ENCODE measurements around the gene TRPC4AP. TPM values are rescaled to one million over a fixed set of nuclear protein-coding genes. Genes with fewer than 3 reads are reported as not detected.

Gene TRPC4AP
- total RNA-seq, 1 experiment from 2014 or later, result 48.6 TPM

DNA sequence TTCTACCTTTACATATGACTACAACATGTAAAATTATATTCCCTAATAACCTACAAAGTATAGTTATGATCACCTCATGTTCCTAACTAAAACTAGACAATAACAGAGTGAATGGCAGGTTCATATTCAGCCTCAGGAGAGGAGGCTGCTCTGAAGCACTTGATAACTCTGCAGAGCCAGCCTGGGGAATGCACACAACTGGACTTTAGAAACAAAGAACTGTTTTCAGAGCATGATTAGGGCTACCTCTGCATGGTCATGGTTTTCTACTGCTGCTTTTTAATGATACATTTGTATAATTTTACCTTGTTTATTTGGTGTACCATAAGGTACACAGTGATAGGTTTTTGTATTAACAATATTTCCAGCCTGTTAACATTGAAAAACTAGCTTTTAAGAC is 50.3 kb downstream of the TRPC4AP start (continued):
- TF ChIP-seq, protein P1, sequence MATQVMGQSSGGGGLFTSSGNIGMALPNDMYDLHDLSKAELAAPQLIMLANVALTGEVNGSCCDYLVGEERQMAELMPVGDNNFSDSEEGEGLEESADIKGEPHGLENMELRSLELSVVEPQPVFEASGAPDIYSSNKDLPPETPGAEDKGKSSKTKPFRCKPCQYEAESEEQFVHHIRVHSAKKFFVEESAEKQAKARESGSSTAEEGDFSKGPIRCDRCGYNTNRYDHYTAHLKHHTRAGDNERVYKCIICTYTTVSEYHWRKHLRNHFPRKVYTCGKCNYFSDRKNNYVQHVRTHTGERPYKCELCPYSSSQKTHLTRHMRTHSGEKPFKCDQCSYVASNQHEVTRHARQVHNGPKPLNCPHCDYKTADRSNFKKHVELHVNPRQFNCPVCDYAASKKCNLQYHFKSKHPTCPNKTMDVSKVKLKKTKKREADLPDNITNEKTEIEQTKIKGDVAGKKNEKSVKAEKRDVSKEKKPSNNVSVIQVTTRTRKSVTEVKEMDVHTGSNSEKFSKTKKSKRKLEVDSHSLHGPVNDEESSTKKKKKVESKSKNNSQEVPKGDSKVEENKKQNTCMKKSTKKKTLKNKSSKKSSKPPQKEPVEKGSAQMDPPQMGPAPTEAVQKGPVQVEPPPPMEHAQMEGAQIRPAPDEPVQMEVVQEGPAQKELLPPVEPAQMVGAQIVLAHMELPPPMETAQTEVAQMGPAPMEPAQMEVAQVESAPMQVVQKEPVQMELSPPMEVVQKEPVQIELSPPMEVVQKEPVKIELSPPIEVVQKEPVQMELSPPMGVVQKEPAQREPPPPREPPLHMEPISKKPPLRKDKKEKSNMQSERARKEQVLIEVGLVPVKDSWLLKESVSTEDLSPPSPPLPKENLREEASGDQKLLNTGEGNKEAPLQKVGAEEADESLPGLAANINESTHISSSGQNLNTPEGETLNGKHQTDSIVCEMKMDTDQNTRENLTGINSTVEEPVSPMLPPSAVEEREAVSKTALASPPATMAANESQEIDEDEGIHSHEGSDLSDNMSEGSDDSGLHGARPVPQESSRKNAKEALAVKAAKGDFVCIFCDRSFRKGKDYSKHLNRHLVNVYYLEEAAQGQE (IDR thresholded peaks at IDR 0.05; ENCODE audit: low read depth), result no peak
- no peak for TF ChIP-seq FOSL1 (IDR thresholded peaks at IDR 0.05; ENCODE audit: low read depth)
- no peak for TF ChIP-seq SIN3A (IDR thresholded peaks at IDR 0.05; ENCODE audit: low read depth)
- TF ChIP-seq ATF3 (IDR thresholded peaks at IDR 0.05), result no peak

GRCh38 chr20:35040646-35041045 is 52.0 kb downstream of the TRPC4AP start:
- H3K4me3 ChIP-seq (replicated peaks in 1 of 2; ENCODE audit: low read depth in 1 of 2, low read length in 2 of 2), result no peak overlapping the region
- RAD21 ChIA-PET (ENCODE audit: low non-redundant PET in 1 of 2, low total read pairs in 2 of 2, uncharacterized antibody in 2 of 2, unreplicated experiment in 2 of 2), result no interaction called here
- TF ChIP-seq FOSL1 (IDR thresholded peaks at IDR 0.05; ENCODE audit: low read depth) (no peak), MAX (IDR thresholded peaks at IDR 0.05) (no peak), SRF (IDR thresholded peaks at IDR 0.05; ENCODE audit: low read depth) (no peak), CEBPB (IDR thresholded peaks at IDR 0.05; ENCODE audit: low read depth) (no peak), ZBTB33 (IDR thresholded peaks at IDR 0.05; ENCODE audit: extremely low read depth, insufficient replicate concordance, low read length) (no peak), EZH2phosphoT487 (IDR thresholded peaks at IDR 0.05; ENCODE audit: borderline replicate concordance) (no peak), RAD21 (IDR thresholded peaks at IDR 0.05; ENCODE audit: low read depth) (no peak), EGR1 (IDR thresholded peaks at IDR 0.05; ENCODE audit: low read depth) (no peak)
- TF ChIP-seq, protein P2, sequence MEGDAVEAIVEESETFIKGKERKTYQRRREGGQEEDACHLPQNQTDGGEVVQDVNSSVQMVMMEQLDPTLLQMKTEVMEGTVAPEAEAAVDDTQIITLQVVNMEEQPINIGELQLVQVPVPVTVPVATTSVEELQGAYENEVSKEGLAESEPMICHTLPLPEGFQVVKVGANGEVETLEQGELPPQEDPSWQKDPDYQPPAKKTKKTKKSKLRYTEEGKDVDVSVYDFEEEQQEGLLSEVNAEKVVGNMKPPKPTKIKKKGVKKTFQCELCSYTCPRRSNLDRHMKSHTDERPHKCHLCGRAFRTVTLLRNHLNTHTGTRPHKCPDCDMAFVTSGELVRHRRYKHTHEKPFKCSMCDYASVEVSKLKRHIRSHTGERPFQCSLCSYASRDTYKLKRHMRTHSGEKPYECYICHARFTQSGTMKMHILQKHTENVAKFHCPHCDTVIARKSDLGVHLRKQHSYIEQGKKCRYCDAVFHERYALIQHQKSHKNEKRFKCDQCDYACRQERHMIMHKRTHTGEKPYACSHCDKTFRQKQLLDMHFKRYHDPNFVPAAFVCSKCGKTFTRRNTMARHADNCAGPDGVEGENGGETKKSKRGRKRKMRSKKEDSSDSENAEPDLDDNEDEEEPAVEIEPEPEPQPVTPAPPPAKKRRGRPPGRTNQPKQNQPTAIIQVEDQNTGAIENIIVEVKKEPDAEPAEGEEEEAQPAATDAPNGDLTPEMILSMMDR (IDR thresholded peaks at IDR 0.05 in 2 of 3, conservative IDR thresholded peaks at IDR 0.05 in 1 of 3; ENCODE audit: borderline replicate concordance in 1 of 3, insufficient read depth in 1 of 3, low read depth in 2 of 3, low read length in 2 of 3), result no peak
- H3K9me2 ChIP-seq (ENCODE audit: insufficient read depth), result no peaks in the 10 kb centered on the region
- intact Hi-C loops (cut with micrococcal nuclease), result no loop called here
- no peak for ATAC-seq
- H3K27ac ChIP-seq (ENCODE audit: low read depth, low read length), result no peak overlapping the region
- H2AFZ ChIP-seq (ENCODE audit: low read depth, low read length, poor library complexity, severe bottlenecking), result no peak overlapping the region
- H3K4me1 ChIP-seq (ENCODE audit: control insufficient read depth in 1 of 2, insufficient read depth in 2 of 2, low read length in 2 of 2), result peaks cover 0 to 5% of the 10 kb centered on the region in 2 experiments; a peak in 1 of 4 replicates
- H3K79me2 ChIP-seq (ENCODE audit: insufficient read depth, low read length), result no peaks in the 10 kb centered on the region
- H3K36me3 ChIP-seq (ENCODE audit: control insufficient read depth in 1 of 2, insufficient read depth in 2 of 2, low read length in 2 of 2), result peaks cover 2 to 10% of the 10 kb centered on the region in 2 experiments; a peak in 3 of 4 replicates
- H3K9me3 ChIP-seq (ENCODE audit: control insufficient read depth in 1 of 2, insufficient read depth in 1 of 2, low read depth in 1 of 2, low read length in 2 of 2), result no peaks in the 10 kb centered on the region
- H3K27me3 ChIP-seq (ENCODE audit: insufficient read depth, low read length), result no peaks in the 10 kb centered on the region
- DNase-seq (ENCODE audit: low read depth, low spot score), result no peak
- CTCF ChIA-PET, result interaction anchor here (1.9 kb wide), 1 partner anchor 55 kb away, joined by 7 read pairs; no protein-coding TSS in a partner anchor
- H4K20me1 ChIP-seq (ENCODE audit: insufficient read depth), result no peaks in the 10 kb centered on the region
- H3K4me2 ChIP-seq (ENCODE audit: low read length), result no peak overlapping the region
- POLR2A ChIA-PET, result no interaction called here
- H3K9ac ChIP-seq (ENCODE audit: low read length), result no peak overlapping the region
- no TSS peak for BruUV-seq (replicated peaks)
